ENCODE measurements around the gene NUP37. TPM values are rescaled to one million over a fixed set of nuclear protein-coding genes. Genes with fewer than 3 reads are reported as not detected.

Gene NUP37
- total RNA-seq, 1 donor from 2014 or later, result 39.2 TPM

- H3K27ac Mint-ChIP-seq, result no peak overlapping the region
- H3K36me3 Mint-ChIP-seq, result peaks cover 11% of the 10 kb centered on the region
- no peaks in the 10 kb centered on the region for H3K4me1 Mint-ChIP-seq (ENCODE audit: unreplicated experiment)
- no peak overlapping the region for H3K4me3 Mint-ChIP-seq
- no peak for TF ChIP-seq CTCF (conservative IDR thresholded peaks at IDR 0.05)
- no peaks in the 10 kb centered on the region for H3K27me3 Mint-ChIP-seq
- DNase-seq (ENCODE audit: extremely low spot score, unreplicated experiment), result no peak
- H3K9me3 Mint-ChIP-seq, result no peaks in the 10 kb centered on the region
Observed at GRCh38 chr12:102033991-102034745, 85.7 kb downstream of the NUP37 start.

GRCh38 chr12:102031852-102032251 is 88.1 kb downstream of the NUP37 start:
- H3K27ac Mint-ChIP-seq, result no peak overlapping the region
- peaks cover 4% of the 10 kb centered on the region for H3K36me3 Mint-ChIP-seq

GRCh38 chr12:102029141-102029540 is 90.8 kb downstream of the NUP37 start:
- Mint-ChIP-seq H3K9me3 (no peaks in the 10 kb centered on the region), H3K36me3 (peaks cover 2% of the 10 kb centered on the region), H3K27me3 (no peaks in the 10 kb centered on the region), H3K4me3 (no peak overlapping the region), H3K4me1 (ENCODE audit: unreplicated experiment) (no peaks in the 10 kb centered on the region), H3K27ac (no peak overlapping the region)
- DNase-seq (ENCODE audit: extremely low spot score, unreplicated experiment), result no peak
- TF ChIP-seq CTCF (conservative IDR thresholded peaks at IDR 0.05), result no peak

More at GRCh38 chr12:102031852-102032251, 88.1 kb downstream of the NUP37 start:
- H3K9me3 Mint-ChIP-seq, result no peaks in the 10 kb centered on the region
- H3K27me3 Mint-ChIP-seq, result no peaks in the 10 kb centered on the region
- no peaks in the 10 kb centered on the region for H3K4me1 Mint-ChIP-seq (ENCODE audit: unreplicated experiment)
- no peak for DNase-seq (ENCODE audit: extremely low spot score, unreplicated experiment)
- no peak for TF ChIP-seq CTCF (conservative IDR thresholded peaks at IDR 0.05)
- no peak overlapping the region for H3K4me3 Mint-ChIP-seq

GRCh38 chr12:102026728-102027127 is 93.2 kb downstream of the NUP37 start:
- Mint-ChIP-seq H3K4me3 (no peak overlapping the region), H3K9me3 (no peaks in the 10 kb centered on the region), H3K4me1 (ENCODE audit: unreplicated experiment) (no peaks in the 10 kb centered on the region), H3K36me3 (peaks cover 4% of the 10 kb centered on the region), H3K27me3 (no peaks in the 10 kb centered on the region), H3K27ac (no peak overlapping the region)
- TF ChIP-seq CTCF (conservative IDR thresholded peaks at IDR 0.05), result peak; percentile 52
- no peak for DNase-seq (ENCODE audit: extremely low spot score, unreplicated experiment)

GRCh38 chr12:102024765-102025164 is 95.1 kb downstream of the NUP37 start:
- H3K36me3 Mint-ChIP-seq, result peaks cover 4% of the 10 kb centered on the region
- H3K9me3 Mint-ChIP-seq, result no peaks in the 10 kb centered on the region
- DNase-seq (ENCODE audit: extremely low spot score, unreplicated experiment), result no peak
- no peak overlapping the region for H3K27ac Mint-ChIP-seq
- H3K27me3 Mint-ChIP-seq, result no peaks in the 10 kb centered on the region
- H3K4me3 Mint-ChIP-seq, result no peak overlapping the region
- no peak for TF ChIP-seq CTCF (conservative IDR thresholded peaks at IDR 0.05)
- H3K4me1 Mint-ChIP-seq (ENCODE audit: unreplicated experiment), result no peaks in the 10 kb centered on the region
